Measurements from ENCODE around the gene SCAF1.

DNA sequence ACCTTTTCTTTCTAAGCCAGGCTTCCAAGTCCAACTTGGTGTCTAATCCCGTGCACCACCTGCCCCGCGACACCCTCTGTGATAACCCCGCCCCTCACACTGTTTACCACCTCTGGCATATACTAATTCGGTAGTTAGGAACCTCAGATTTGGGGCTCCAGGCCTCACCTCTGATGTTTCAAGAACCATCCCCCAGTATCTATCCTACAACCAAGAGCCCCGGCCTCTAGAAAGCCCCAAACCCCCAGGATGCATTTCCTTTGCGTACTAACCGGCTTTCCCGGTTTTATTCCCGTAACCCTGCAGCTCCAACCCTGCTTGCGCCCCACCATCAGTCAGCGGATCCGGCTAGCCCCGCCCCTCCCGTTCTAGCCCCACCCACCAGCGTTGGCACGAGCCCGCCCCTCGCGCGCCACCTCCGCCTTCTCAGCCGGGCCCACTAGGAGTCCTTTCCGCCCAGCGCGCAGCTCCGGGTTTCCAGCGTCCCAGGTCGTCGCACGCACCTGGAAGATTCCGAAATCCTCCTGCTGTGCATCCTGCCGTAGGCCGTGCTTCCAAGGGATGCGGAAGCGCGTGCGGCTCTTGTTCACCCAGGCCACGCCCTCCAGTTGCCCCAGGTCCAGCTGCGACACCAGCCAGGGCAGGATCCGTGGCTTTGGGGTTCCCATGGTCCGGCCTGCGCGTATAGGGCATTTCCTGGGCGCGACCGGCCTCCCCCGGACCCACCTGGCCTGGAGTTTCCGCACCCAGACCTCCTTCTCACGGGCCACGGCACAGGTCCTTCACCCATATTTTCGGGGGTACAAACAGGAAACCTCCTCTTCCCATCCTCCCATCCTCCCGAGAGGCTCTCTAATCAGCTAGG, 22.4 kb downstream of the SCAF1 start:
- TF ChIP-seq, protein P1, sequence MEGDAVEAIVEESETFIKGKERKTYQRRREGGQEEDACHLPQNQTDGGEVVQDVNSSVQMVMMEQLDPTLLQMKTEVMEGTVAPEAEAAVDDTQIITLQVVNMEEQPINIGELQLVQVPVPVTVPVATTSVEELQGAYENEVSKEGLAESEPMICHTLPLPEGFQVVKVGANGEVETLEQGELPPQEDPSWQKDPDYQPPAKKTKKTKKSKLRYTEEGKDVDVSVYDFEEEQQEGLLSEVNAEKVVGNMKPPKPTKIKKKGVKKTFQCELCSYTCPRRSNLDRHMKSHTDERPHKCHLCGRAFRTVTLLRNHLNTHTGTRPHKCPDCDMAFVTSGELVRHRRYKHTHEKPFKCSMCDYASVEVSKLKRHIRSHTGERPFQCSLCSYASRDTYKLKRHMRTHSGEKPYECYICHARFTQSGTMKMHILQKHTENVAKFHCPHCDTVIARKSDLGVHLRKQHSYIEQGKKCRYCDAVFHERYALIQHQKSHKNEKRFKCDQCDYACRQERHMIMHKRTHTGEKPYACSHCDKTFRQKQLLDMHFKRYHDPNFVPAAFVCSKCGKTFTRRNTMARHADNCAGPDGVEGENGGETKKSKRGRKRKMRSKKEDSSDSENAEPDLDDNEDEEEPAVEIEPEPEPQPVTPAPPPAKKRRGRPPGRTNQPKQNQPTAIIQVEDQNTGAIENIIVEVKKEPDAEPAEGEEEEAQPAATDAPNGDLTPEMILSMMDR (IDR thresholded peaks at IDR 0.05; ENCODE audit: low read length) = no peak
- no peak for TF ChIP-seq EZH2 (IDR thresholded peaks at IDR 0.05; ENCODE audit: borderline replicate concordance, low read length)
